Stomach (tissue), 9 donors: ENCODE measurements around the gene SYNJ1. TPM values are rescaled to one million over a fixed set of nuclear protein-coding genes. Genes with fewer than 3 reads are reported as not detected.
"Not testable (repeated sequence)": the region's sequence is repeated elsewhere in the genome, so short reads cannot be mapped to it uniquely, and the experiment has no call there.

Source experiments
- DNase-seq, 2 donors: peaks; one replicate each; pipeline versions ENCODE4 v3.0.0 to v3.0.0-alpha.2; 2013 to 2019
- H3K27ac ChIP-seq, 5 donors: fragments of 200-600 bp in 4 of 5; sonication (generic) in 4 of 5; one replicate each; pipeline ENCODE4 v1.5.1; 2013 to 2019; ENCODE audit warnings: mild to moderate bottlenecking in 1 of 5, moderate library complexity in 1 of 5
- H3K27me3 ChIP-seq, 3 donors: fragments of 200-600 bp; sonication (generic); one replicate each; pipeline ENCODE4 v1.5.1; 2017 to 2019; ENCODE audit warnings: mixed run types in 1 of 3
- H3K36me3 ChIP-seq, 4 donors: fragments of 200-600 bp; sonication (generic); 1 replicate in 3 of 4; 2 replicates in 1 of 4; pipeline ENCODE4 v1.5.1; 2016 to 2019
- H3K4me1 ChIP-seq, 4 donors: fragments of 200-600 bp; sonication (generic); one replicate each; pipeline ENCODE4 v1.5.1; 2016 to 2019
- H3K4me3 ChIP-seq, 4 donors: fragments of 200-600 bp; sonication (generic) in 3 of 4; one replicate each; pipeline ENCODE4 v1.5.1; 2016 to 2019; ENCODE audit warnings: mild to moderate bottlenecking in 1 of 4
- H3K9me3 ChIP-seq, 4 donors: fragments of 200-600 bp; sonication (generic); one replicate each; pipeline ENCODE4 v1.5.1; 2016 to 2019
- EP300 ChIP-seq: sonication (generic); formaldehyde crosslinking; IDR thresholded peaks from one replicate; pipeline ENCODE4 v1.6.1; 2017; ENCODE audit warnings: antibody characterized with exemption
- POLR2A ChIP-seq, 4 donors: fragments of 450-650 bp; IDR thresholded peaks; one replicate each; pipeline ENCODE4 v1.6.1; 2016; ENCODE audit warnings: antibody characterized with exemption in 4 of 4, control low read depth in 2 of 4, mild to moderate bottlenecking in 1 of 4, moderate library complexity in 1 of 4
- POLR2AphosphoS5 ChIP-seq, 3 donors: sonication (generic); formaldehyde crosslinking; IDR thresholded peaks; one replicate each; pipeline ENCODE4 v1.6.1; 2016; ENCODE audit warnings: antibody characterized with exemption in 3 of 3
- WGBS, 5 donors: extraction: QIAGEN DNeasy Blood & Tissue Kit in 3 of 5; methylation state at CpG; one replicate each; pipeline versions ENCODE4 v1.1.5 to v1.1.7; 2013 to 2018; 5-methylcytosine and 5-hydroxymethylcytosine counted together
- intact Hi-C: fragments of 100-400 bp; cut with DNase I; formaldehyde crosslinking; loops from one replicate; pipeline ENCODE4 v1.15.1; 2023; ENCODE audit warnings: low total_unique reads
- polyA plus RNA-seq, 3 donors: library from polyadenylated mRNA; stranded (reverse); fragments of 200-250 nt; gene quantifications; one replicate each; pipeline ENCODE4 v1.2.3, GENCODE V29; 2013
- total RNA-seq, 5 donors: library from RNA; depleted of rRNA; stranded (reverse); fragments of >200 nt; gene quantifications; one replicate each; pipeline versions ENCODE4 v1.1.0 to v1.2.3, GENCODE V29; 2014 to 2016
- TF ChIP-seq, protein P1 (sequence below), 7 experiments: fragments of 450-650 bp in 4 of 7; fragments of 200-600 bp in 3 of 7; sonication (generic) in 3 of 7; IDR thresholded peaks; one replicate each; pipeline ENCODE4 v1.5.1; 2016 to 2019; ENCODE audit warnings: antibody characterized with exemption in 7 of 7, control low read depth in 2 of 7, mild to moderate bottlenecking in 1 of 7
- donor health status: healthy with polysubstance abuse.
- donor health status: Bipolar disorder and iron deficiency.
- donor health status: healthy.

Gene SYNJ1
- total and polyA plus RNA-seq, 8 donors, result 0.89 to 245 (median 6.0) TPM

- H3K4me3 ChIP-seq, H3K27me3 ChIP-seq, intact Hi-C loops, H3K4me1 ChIP-seq: not testable (repeated sequence)
- Histone ChIP-seq H3K36me3 (peaks cover 48 to 92% (median 87%) of the 10 kb centered on the region in 4 donors), H3K9me3 (peaks cover 0 to 26% (median 21%) of the 10 kb centered on the region in 4 donors), H3K27ac (peak overlapping the region in 4 of 5 donors; percentile 52 to 62 (median 57))
- 49 to 81% (median 65%) methylated on average over 13 of the region's 13 CpGs for WGBS, 5 donors
- peak in 1 of 2 donors; percentile 67 for DNase-seq
- peak in 2 of 3 donors; percentile 8 to 20 for TF ChIP-seq POLR2AphosphoS5 (IDR thresholded peaks at IDR 0.05)
Measured at GRCh38 chr21:32661026-32661782, 66.6 kb downstream of the SYNJ1 start.

DNA sequence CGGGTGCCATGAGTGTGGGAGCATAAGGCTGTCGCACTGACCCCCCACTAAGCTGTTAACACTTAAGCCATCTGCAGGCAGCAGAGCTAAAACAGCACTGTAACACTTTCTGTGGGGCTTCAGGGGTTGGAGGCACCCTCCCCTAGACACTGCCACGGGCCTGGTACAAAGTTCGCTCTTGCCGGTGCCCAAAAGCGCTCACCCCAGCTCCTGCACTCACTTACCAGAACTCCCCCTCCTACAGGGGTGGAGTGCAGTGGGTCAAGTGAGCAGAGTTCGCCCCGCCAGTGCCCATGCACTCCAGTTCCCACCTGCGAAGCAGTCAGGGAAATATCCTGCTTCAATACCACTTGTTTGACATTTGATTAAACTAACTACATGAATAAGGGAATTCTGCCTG is 69.3 kb downstream of the SYNJ1 start:
- no peak overlapping the region for H3K27ac ChIP-seq
- peaks cover 0 to 3% (median under 1%) of the 10 kb centered on the region in 4 donors for H3K9me3 ChIP-seq
- no peak for DNase-seq
- intact Hi-C loops, result loop anchor here (10.0 kb wide), 1 partner anchor 166 kb away; no protein-coding TSS in a partner anchor
- H3K4me3 ChIP-seq, result no peak overlapping the region
- TF ChIP-seq EP300, result no peak
- TF ChIP-seq POLR2A (IDR thresholded peaks at IDR 0.05), result no peak
- no peak for TF ChIP-seq POLR2AphosphoS5 (IDR thresholded peaks at IDR 0.05)
- TF ChIP-seq, protein P1, sequence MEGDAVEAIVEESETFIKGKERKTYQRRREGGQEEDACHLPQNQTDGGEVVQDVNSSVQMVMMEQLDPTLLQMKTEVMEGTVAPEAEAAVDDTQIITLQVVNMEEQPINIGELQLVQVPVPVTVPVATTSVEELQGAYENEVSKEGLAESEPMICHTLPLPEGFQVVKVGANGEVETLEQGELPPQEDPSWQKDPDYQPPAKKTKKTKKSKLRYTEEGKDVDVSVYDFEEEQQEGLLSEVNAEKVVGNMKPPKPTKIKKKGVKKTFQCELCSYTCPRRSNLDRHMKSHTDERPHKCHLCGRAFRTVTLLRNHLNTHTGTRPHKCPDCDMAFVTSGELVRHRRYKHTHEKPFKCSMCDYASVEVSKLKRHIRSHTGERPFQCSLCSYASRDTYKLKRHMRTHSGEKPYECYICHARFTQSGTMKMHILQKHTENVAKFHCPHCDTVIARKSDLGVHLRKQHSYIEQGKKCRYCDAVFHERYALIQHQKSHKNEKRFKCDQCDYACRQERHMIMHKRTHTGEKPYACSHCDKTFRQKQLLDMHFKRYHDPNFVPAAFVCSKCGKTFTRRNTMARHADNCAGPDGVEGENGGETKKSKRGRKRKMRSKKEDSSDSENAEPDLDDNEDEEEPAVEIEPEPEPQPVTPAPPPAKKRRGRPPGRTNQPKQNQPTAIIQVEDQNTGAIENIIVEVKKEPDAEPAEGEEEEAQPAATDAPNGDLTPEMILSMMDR (IDR thresholded peaks at IDR 0.05), result no peak
- peaks cover 0 to 9% (median 0%) of the 10 kb centered on the region in 4 donors for H3K4me1 ChIP-seq
- peaks cover 22 to 79% (median 77%) of the 10 kb centered on the region in 4 donors for H3K36me3 ChIP-seq
- 92 to 98% (median 97%) methylated on average over 7 to 9 of the region's 9 CpGs for WGBS, 5 donors
- no peaks in the 10 kb centered on the region for H3K27me3 ChIP-seq

- DNase-seq, result peak in 1 of 2 donors; percentile 70
Measured at GRCh38 chr21:32653326-32653901, 74.4 kb downstream of the SYNJ1 start.

GRCh38 chr21:32648165-32648564 is 79.6 kb downstream of the SYNJ1 start:
- no peaks in the 10 kb centered on the region for H3K9me3 ChIP-seq
- no peak for DNase-seq
- no peak overlapping the region for H3K27ac ChIP-seq
- H3K27me3 ChIP-seq, result no peaks in the 10 kb centered on the region
- H3K4me3 ChIP-seq, result no peak overlapping the region
- no peaks in the 10 kb centered on the region for H3K4me1 ChIP-seq
- no peak for TF ChIP-seq EP300
- TF ChIP-seq POLR2A (IDR thresholded peaks at IDR 0.05), result no peak
- TF ChIP-seq POLR2AphosphoS5 (IDR thresholded peaks at IDR 0.05), result no peak
- intact Hi-C loops, result no loop called here
- peaks cover 5 to 85% (median 77%) of the 10 kb centered on the region in 4 donors for H3K36me3 ChIP-seq

More at GRCh38 chr21:32653326-32653901, 74.4 kb downstream of the SYNJ1 start:
- Histone ChIP-seq H3K9me3 (no peaks in the 10 kb centered on the region), H3K36me3 (peaks cover 10 to 74% (median 64%) of the 10 kb centered on the region in 4 donors), H3K4me3 (no peak overlapping the region), H3K27ac (no peak overlapping the region), H3K27me3 (no peaks in the 10 kb centered on the region), H3K4me1 (no peaks in the 10 kb centered on the region)
- TF ChIP-seq, protein P1 (IDR thresholded peaks at IDR 0.05), result peak in 5 of 7 experiments; percentile 30 to 61 (median 44)
- no peak for TF ChIP-seq EP300
- intact Hi-C loops, result loop anchor here (10.0 kb wide), 1 partner anchor 171 kb away; no protein-coding TSS in a partner anchor
- WGBS, 5 donors, result 59 to 87% (median 69%) methylated on average over 2 of the region's 2 CpGs

DNA sequence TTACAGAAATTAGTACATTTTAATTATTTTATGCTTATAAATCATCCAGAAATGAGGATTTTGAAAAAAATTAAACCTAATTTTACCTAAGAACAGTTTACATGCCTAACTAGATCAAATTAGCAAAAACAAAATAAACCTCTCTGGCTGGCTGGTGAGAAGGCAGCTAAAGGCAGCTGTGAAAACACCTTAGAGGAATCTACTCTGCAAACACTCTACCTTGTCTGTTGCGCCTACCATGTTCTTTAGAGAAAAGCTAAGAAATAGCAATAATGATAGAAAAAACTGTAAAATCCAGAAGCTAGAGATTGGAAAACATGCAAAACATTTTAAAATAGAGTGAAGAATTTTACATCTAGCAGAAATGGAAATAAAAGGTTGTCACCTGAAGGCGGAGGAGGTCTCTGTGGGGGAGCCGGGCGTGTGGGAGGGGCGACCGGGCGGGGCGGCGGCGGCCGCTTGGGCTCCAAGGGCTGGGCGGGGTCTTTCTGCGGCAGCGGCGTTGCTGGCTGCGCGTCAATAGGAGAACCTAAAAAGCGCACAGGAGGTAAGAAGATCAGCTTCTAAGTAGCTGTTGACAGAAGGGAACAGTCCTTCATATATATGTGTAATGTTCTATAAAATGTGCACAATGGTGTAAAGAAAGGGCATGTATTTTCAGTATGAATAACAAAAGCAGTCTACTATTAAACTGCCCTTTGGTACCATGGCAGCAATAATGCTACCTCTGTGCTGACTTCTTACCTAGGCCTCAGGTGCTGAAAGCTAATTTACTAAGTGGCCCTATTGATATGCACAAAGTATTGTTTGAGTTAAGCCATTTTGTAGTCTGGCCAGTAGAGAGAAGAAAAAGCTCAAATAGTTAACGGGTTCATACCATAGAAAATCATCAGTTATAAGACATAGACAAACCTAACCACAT is 82.3 kb downstream of the SYNJ1 start:
- TF ChIP-seq POLR2A (IDR thresholded peaks at IDR 0.05), result no peak
- TF ChIP-seq, protein P1 (IDR thresholded peaks at IDR 0.05), result no peak
- no peak for TF ChIP-seq POLR2AphosphoS5 (IDR thresholded peaks at IDR 0.05)
- no peak for TF ChIP-seq EP300
- H3K4me1 ChIP-seq, result no peaks in the 10 kb centered on the region
- 47 to 71% (median 56%) methylated on average over 19 of the region's 19 CpGs for WGBS, 5 donors
- peak in 1 of 2 donors; percentile 30 for DNase-seq
- intact Hi-C loops, result no loop called here
- H3K9me3 ChIP-seq, result no peaks in the 10 kb centered on the region
- H3K27ac ChIP-seq, result no peak overlapping the region
- H3K4me3 ChIP-seq, result no peak overlapping the region
- peaks cover 5 to 92% (median 88%) of the 10 kb centered on the region in 4 donors for H3K36me3 ChIP-seq
- H3K27me3 ChIP-seq, result no peaks in the 10 kb centered on the region
